SK-N-SH (cell line): ENCODE results near the gene LETM1. TPM values are rescaled to one million over a fixed set of nuclear protein-coding genes. Genes with fewer than 3 reads are reported as not detected.

Experiments used
- CTCF ChIA-PET: fragments of 300-600, 350-600 bp; formaldehyde crosslinking; extraction: SDS; loops from one replicate; lab custom pipeline; 2021; lab: Yijun Ruan, JAX
- POLR2A ChIA-PET: fragments of 350-600 bp; sonication (Branson Sonifier 250); formaldehyde crosslinking; extraction: SDS; loops from one replicate; lab custom pipeline; 2020; ENCODE audit warnings: antibody characterized with exemption, inconsistent platforms; lab: Yijun Ruan, JAX
- DNase-seq: peaks from one replicate; pipeline ENCODE4 v3.0.0; 2012
- H2AFZ ChIP-seq: fragments of 200-600 bp; sonication (generic); 2 replicates; pipeline ENCODE4 v1.8.1; 2016; ENCODE audit warnings: antibody characterized with exemption, mild to moderate bottlenecking, low read depth
- H3F3A ChIP-seq: fragments of 200-600 bp; sonication (generic); replicated peaks from 2 replicates; pipeline ENCODE3; 2016; ENCODE audit warnings: antibody characterized with exemption, mild to moderate bottlenecking; ENCODE audit not compliant: insufficient read depth
- H3K27ac ChIP-seq, 2 experiments: fragments of 200-500 bp in 1 of 2; fragments of 200-600 bp in 1 of 2; sonication (Bioruptor generic) in 1 of 2; sonication (generic), shearing (Covaris generic) in 1 of 2; 2 replicates each; pipeline versions ENCODE4 v1.5.1 to v1.6.1; 2014 to 2016; ENCODE audit warnings: low read depth in 2 of 2, inconsistent platforms in 1 of 2, low read length in 1 of 2, mild to moderate bottlenecking in 1 of 2, mixed read lengths in 1 of 2
- H3K27me3 ChIP-seq: fragments of 200-600 bp; sonication (generic), shearing (Covaris generic); 2 replicates; pipeline ENCODE4 v1.6.1; 2016; ENCODE audit warnings: mixed run types; ENCODE audit not compliant: insufficient read depth
- H3K36me3 ChIP-seq, 2 experiments: fragments of 200-500 bp in 1 of 2; fragments of 200-600 bp in 1 of 2; sonication (Bioruptor generic) in 1 of 2; sonication (generic) in 1 of 2; replicated peaks in 1 of 2; 2 replicates each; pipeline versions ENCODE3 to v1.5.1; 2014 to 2016; ENCODE audit warnings: low read length in 1 of 2, mild to moderate bottlenecking in 1 of 2; ENCODE audit not compliant: insufficient read depth in 2 of 2, control insufficient read depth in 1 of 2
- H3K4me1 ChIP-seq, 2 experiments: fragments of 200-500 bp in 1 of 2; fragments of 200-600 bp in 1 of 2; sonication (Bioruptor generic) in 1 of 2; sonication (generic), shearing (Covaris generic) in 1 of 2; 2 replicates each; pipeline versions ENCODE4 v1.5.1 to v1.6.1; 2014 to 2016; ENCODE audit warnings: low read depth in 1 of 2, low read length in 1 of 2, mixed run types in 1 of 2; ENCODE audit not compliant: insufficient read depth in 2 of 2, control insufficient read depth in 1 of 2
- H3K4me2 ChIP-seq: fragments of 200-600 bp; sonication (generic), shearing (Covaris generic); 2 replicates; pipeline ENCODE4 v1.6.1; 2017; ENCODE audit warnings: mixed run types
- H3K4me3 ChIP-seq, 2 experiments: fragments of 200-500 bp in 1 of 2; fragments of 200-600 bp in 1 of 2; sonication (Bioruptor generic) in 1 of 2; sonication (generic), shearing (Covaris generic) in 1 of 2; 2 replicates each; pipeline versions ENCODE4 v1.5.1 to v1.8.1; 2014 to 2016; ENCODE audit warnings: low read depth in 2 of 2, inconsistent platforms in 1 of 2, low read length in 1 of 2, mild to moderate bottlenecking in 1 of 2, mixed read lengths in 1 of 2, moderate library complexity in 1 of 2
- H3K79me2 ChIP-seq: fragments of 200-600 bp; sonication (generic); 2 replicates; pipeline ENCODE4 v1.8.1; 2017; ENCODE audit warnings: mild to moderate bottlenecking; ENCODE audit not compliant: insufficient read depth
- H3K9ac ChIP-seq: fragments of 200-600 bp; sonication (generic); 2 replicates; pipeline ENCODE4 v1.6.1; 2017; ENCODE audit warnings: mixed run types
- H3K9me2 ChIP-seq: fragments of 200-600 bp; sonication (generic); 2 replicates; pipeline ENCODE4 v1.6.1; 2017; ENCODE audit warnings: mixed run types
- H3K9me3 ChIP-seq: fragments of 200-600 bp; sonication (generic); 2 replicates; pipeline ENCODE4 v1.6.1; 2017; ENCODE audit warnings: mixed run types, mild to moderate bottlenecking, moderate library complexity
- H4K20me1 ChIP-seq: fragments of 200-600 bp; sonication (generic); 2 replicates; pipeline ENCODE4 v1.6.1; 2017; ENCODE audit warnings: mild to moderate bottlenecking, mixed run types; ENCODE audit not compliant: insufficient read depth
- ELF1 ChIP-seq: IDR thresholded peaks from 2 replicates; pipeline ENCODE4 v1.4.0; 2012
- EP300 ChIP-seq, 2 experiments: IDR thresholded peaks; 2 replicates each; pipeline versions ENCODE4 v1.4.0 to v1.6.1; 2012; ENCODE audit warnings: borderline replicate concordance in 1 of 2, low read depth in 1 of 2, low read length in 1 of 2
- EZH2phosphoT487 ChIP-seq: fragments of 200-600 bp; sonication (generic); IDR thresholded peaks from 2 replicates; pipeline ENCODE4 v1.6.1; 2017; ENCODE audit warnings: low read depth, mixed run types, mild to moderate bottlenecking, antibody characterized with exemption, moderate library complexity, borderline replicate concordance
- FOSL2 ChIP-seq: IDR thresholded peaks from 2 replicates; pipeline ENCODE4 v1.4.0; 2012; ENCODE audit warnings: low read depth, mild to moderate bottlenecking, moderate library complexity, borderline replicate concordance
- FOXJ3 ChIP-seq: sonication (generic); formaldehyde crosslinking; IDR thresholded peaks from 2 replicates; pipeline ENCODE4 v1.5.1; 2020; ENCODE audit warnings: mild to moderate bottlenecking, missing genetic modification reagents
- GATA2 ChIP-seq: sonication (generic); formaldehyde crosslinking; IDR thresholded peaks from 2 replicates; pipeline ENCODE4 v1.5.0; 2020; ENCODE audit warnings: mild to moderate bottlenecking, missing genetic modification reagents
- JUND ChIP-seq: IDR thresholded peaks from 2 replicates; pipeline ENCODE4 v1.4.0; 2012
- MEF2A ChIP-seq: IDR thresholded peaks from 2 replicates; pipeline ENCODE4 v1.4.0; 2012; ENCODE audit warnings: low read depth, borderline replicate concordance
- NRF1 ChIP-seq: IDR thresholded peaks from 2 replicates; pipeline ENCODE4 v1.6.1; 2012; ENCODE audit warnings: low read depth, mild to moderate bottlenecking, low read length
- POLR2AphosphoS5 ChIP-seq: IDR thresholded peaks from 2 replicates; pipeline ENCODE4 v1.6.1; 2012; ENCODE audit warnings: low read depth, low read length
- RCOR1 ChIP-seq: fragments of 150-350 bp; IDR thresholded peaks from 2 replicates; pipeline ENCODE4 v1.6.1; 2017; ENCODE audit warnings: antibody characterized with exemption, low read length
- SIN3A ChIP-seq: IDR thresholded peaks from 2 replicates; pipeline ENCODE4 v1.6.1; 2012; ENCODE audit warnings: low read depth, mild to moderate bottlenecking, low read length, moderate library complexity, borderline replicate concordance
- WGBS: methylation state at CpG from one replicate; pipeline ENCODE4 v1.1.6; 2017; ENCODE audit warnings: low lambda C conversion rate; 5-methylcytosine and 5-hydroxymethylcytosine counted together
- polyA plus RNA-seq, 3 experiments: library from polyadenylated mRNA; depleted of rRNA; stranded (reverse); fragments of >200 nt; gene quantifications; 2 replicates each; pipeline ENCODE4 v1.2.3, GENCODE V29; 2012
- TF ChIP-seq, protein P1 (sequence below): fragments of 200-600 bp; sonication (generic); IDR thresholded peaks from 2 replicates; pipeline ENCODE4 v1.6.1; 2017; ENCODE audit warnings: antibody characterized with exemption, mild to moderate bottlenecking, moderate library complexity
- TF ChIP-seq, protein P2 (sequence below): IDR thresholded peaks from 2 replicates; pipeline ENCODE4; 2012

Gene LETM1
- polyA plus RNA-seq, 1 of the 3 experiments (the other 2 are of a cell fraction): 25.8 TPM

DNA sequence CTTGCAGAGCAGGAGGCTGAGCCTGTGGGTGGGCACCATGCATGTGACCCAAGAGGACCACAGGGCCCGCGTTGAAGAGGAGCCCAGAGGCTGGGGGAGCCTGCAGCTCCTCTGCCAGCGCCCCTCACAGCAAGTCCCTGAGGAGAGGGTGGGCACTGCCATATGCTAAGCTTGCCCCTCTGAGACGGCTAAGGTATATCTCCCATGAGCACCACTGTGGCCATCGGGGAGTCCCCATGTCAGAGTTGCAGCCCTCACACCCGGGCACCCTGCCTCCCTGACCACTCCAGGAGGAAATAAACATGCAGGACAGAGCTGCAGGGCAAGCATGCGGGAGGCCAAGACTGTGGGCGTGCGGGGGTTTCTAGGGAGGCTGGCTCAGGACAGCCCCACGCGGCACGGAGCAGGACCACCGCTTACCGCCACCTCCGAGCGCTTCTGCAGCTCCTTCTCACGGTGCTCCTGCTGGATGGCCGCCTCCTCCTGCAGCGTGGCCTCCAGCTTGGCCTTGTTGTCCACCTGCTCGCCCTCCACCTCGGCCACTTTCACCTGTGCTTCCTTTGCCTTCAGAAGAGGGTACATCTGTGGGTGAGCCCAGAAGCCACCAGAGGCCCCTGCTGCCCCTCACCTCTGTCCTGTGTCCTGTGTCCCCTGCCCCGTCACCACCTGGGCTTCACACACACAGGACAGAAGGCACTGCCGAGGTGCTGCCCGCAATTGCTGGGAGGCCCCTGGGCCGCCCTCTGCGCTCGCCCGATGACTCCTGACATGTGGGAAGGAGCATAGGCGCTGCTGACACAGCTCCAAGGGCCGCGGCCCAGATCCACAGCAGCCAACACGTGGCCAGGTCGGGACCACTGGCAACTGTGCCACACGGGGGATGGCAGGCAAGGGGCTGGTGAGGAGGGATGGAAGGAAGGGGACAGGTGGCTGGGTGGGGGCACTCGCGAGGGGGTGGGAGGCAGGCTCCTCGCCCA, 33.1 kb downstream of the LETM1 start:
- no peak overlapping the region for H3K9ac ChIP-seq
- no peak for DNase-seq
- peaks cover 0 to 26% of the 10 kb centered on the region in 2 experiments; a peak in 1 of 4 replicates for H3K4me1 ChIP-seq
- ChIA-PET POLR2A (no interaction called here), CTCF (interaction anchor here (0.6 to 5.7 kb wide), 5 partner anchors 14 to 97 kb away, joined by 3 to 32 read pairs (median 5); no protein-coding TSS in a partner anchor)
- H3K27ac ChIP-seq: no peak overlapping the region
- H3K36me3 ChIP-seq: peaks cover 15 to 57% of the 10 kb centered on the region in 2 experiments
- H3K9me3 ChIP-seq: no peaks in the 10 kb centered on the region
- H3K27me3 ChIP-seq: no peaks in the 10 kb centered on the region
- WGBS: 97% methylated on average over 16 of the region's 37 CpGs
- no peak overlapping the region for H3K4me2 ChIP-seq
- TF ChIP-seq EZH2phosphoT487 (no peak), ELF1 (no peak), FOXJ3 (CRISPR knock-in tag) (no peak), NRF1 (no peak), POLR2AphosphoS5 (no peak), FOSL2 (no peak), SIN3A (no peak), EP300 (IDR thresholded peaks at IDR 0.05; ENCODE audit: borderline replicate concordance in 1 of 2, low read depth in 1 of 2, low read length in 1 of 2) (no peak), JUND (no peak), GATA2 (CRISPR knock-in tag) (no peak), MEF2A (no peak), RCOR1 (no peak)
- TF ChIP-seq, protein P1, sequence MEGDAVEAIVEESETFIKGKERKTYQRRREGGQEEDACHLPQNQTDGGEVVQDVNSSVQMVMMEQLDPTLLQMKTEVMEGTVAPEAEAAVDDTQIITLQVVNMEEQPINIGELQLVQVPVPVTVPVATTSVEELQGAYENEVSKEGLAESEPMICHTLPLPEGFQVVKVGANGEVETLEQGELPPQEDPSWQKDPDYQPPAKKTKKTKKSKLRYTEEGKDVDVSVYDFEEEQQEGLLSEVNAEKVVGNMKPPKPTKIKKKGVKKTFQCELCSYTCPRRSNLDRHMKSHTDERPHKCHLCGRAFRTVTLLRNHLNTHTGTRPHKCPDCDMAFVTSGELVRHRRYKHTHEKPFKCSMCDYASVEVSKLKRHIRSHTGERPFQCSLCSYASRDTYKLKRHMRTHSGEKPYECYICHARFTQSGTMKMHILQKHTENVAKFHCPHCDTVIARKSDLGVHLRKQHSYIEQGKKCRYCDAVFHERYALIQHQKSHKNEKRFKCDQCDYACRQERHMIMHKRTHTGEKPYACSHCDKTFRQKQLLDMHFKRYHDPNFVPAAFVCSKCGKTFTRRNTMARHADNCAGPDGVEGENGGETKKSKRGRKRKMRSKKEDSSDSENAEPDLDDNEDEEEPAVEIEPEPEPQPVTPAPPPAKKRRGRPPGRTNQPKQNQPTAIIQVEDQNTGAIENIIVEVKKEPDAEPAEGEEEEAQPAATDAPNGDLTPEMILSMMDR: no peak
- TF ChIP-seq, protein P2, sequence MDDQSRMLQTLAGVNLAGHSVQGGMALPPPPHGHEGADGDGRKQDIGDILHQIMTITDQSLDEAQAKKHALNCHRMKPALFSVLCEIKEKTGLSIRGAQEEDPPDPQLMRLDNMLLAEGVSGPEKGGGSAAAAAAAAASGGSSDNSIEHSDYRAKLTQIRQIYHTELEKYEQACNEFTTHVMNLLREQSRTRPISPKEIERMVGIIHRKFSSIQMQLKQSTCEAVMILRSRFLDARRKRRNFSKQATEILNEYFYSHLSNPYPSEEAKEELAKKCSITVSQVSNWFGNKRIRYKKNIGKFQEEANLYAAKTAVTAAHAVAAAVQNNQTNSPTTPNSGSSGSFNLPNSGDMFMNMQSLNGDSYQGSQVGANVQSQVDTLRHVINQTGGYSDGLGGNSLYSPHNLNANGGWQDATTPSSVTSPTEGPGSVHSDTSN: no peak
- no peaks in the 10 kb centered on the region for H3K9me2 ChIP-seq
- no peaks in the 10 kb centered on the region for H3K79me2 ChIP-seq
- H3K4me3 ChIP-seq: no peak overlapping the region
- no peaks in the 10 kb centered on the region for H3F3A ChIP-seq
- no peaks in the 10 kb centered on the region for H4K20me1 ChIP-seq
- H2AFZ ChIP-seq: no peak overlapping the region
